Brain microvascular endothelial cell (primary cell): ENCODE data around the gene VPS37D.
"Not testable (repeated sequence)": the region's sequence is repeated elsewhere in the genome, so short reads cannot be mapped to it uniquely, and the experiment has no call there.

Experiments
- DNase-seq: peaks from one replicate; pipeline ENCODE4 v3.0.0-alpha.2; 2020
- H3K27ac ChIP-seq: fragments of 250-450 bp; sonication (Bioruptor Pico); 2 replicates; pipeline ENCODE4 v1.5.1; 2020; ENCODE audit warnings: mild to moderate bottlenecking, moderate library complexity
- H3K27me3 ChIP-seq: fragments of 250-450 bp; sonication (Bioruptor Pico); replicated peaks from 2 replicates; pipeline ENCODE4 v1.5.1; 2020; ENCODE audit warnings: mild to moderate bottlenecking
- H3K36me3 ChIP-seq: fragments of 250-450 bp; sonication (Bioruptor Pico); replicated peaks from 2 replicates; pipeline ENCODE4 v1.5.1; 2020; ENCODE audit warnings: mild to moderate bottlenecking
- H3K4me3 ChIP-seq: 2 replicates; pipeline ENCODE4 v1.5.1; 2011; ENCODE audit warnings: low read depth, mild to moderate bottlenecking, control low read depth, low read length, moderate library complexity
- CTCF ChIP-seq: IDR thresholded peaks from 2 replicates; pipeline ENCODE4 v1.5.1; 2011; ENCODE audit warnings: low read depth, mild to moderate bottlenecking, moderate library complexity, low read length, control low read depth, inconsistent platforms; ENCODE audit errors: missing control alignments
- in situ Hi-C: cut with HindIII; loops from 2 replicates; pipeline ENCODE4 v1.10.0; 2017; ENCODE audit warnings: low sequenced_read_pairs, low pct_ligation_motif_present

VPS37D gene

GRCh38 chr7:73659983-73660382, 7.6 kb upstream of the VPS37D start:
- no peak for DNase-seq
- in situ Hi-C loops, result no loop called here
- no peak overlapping the region for H3K27ac ChIP-seq
- no peaks in the 10 kb centered on the region for H3K36me3 ChIP-seq
- no peaks in the 10 kb centered on the region for H3K27me3 ChIP-seq
- no peak for TF ChIP-seq CTCF
- no peak overlapping the region for H3K4me3 ChIP-seq

- DNase-seq, H3K4me3 ChIP-seq, H3K27ac ChIP-seq, H3K36me3 ChIP-seq, in situ Hi-C loops, H3K27me3 ChIP-seq: not testable (repeated sequence)
Observed at GRCh38 chr7:73660594-73660993, 7.0 kb upstream of the VPS37D start.

GRCh38 chr7:73663033-73663432, 4.6 kb upstream of the VPS37D start:
- TF ChIP-seq CTCF, result no peak
- no peaks in the 10 kb centered on the region for H3K27me3 ChIP-seq
- H3K27ac ChIP-seq, result no peak overlapping the region
- H3K4me3 ChIP-seq, result no peak overlapping the region
- DNase-seq, result no peak
- in situ Hi-C loops, result no loop called here
- H3K36me3 ChIP-seq, result no peaks in the 10 kb centered on the region

GRCh38 chr7:73668103-73668885, 663 bp downstream of the VPS37D start:
- H3K4me3 ChIP-seq, result peak overlapping the region; percentile 64
- DNase-seq, result no peak
- in situ Hi-C loops, result no loop called here
- H3K27ac ChIP-seq, result no peak overlapping the region
- TF ChIP-seq CTCF, result no peak
- no peaks in the 10 kb centered on the region for H3K27me3 ChIP-seq
- no peaks in the 10 kb centered on the region for H3K36me3 ChIP-seq

- in situ Hi-C loops, result no loop called here
- no peak overlapping the region for H3K27ac ChIP-seq
- H3K4me3 ChIP-seq, result peak overlapping the region; percentile 64
- H3K36me3 ChIP-seq, result no peaks in the 10 kb centered on the region
- TF ChIP-seq CTCF, result no peak
- no peaks in the 10 kb centered on the region for H3K27me3 ChIP-seq
- DNase-seq, result no peak
Observed at GRCh38 chr7:73668886-73669230, 1.2 kb downstream of the VPS37D start.

- no peak for DNase-seq
- no peaks in the 10 kb centered on the region for H3K36me3 ChIP-seq
- no peak overlapping the region for H3K27ac ChIP-seq
- no peak overlapping the region for H3K4me3 ChIP-seq
- no peak for TF ChIP-seq CTCF
- in situ Hi-C loops, result no loop called here
- H3K27me3 ChIP-seq, result no peaks in the 10 kb centered on the region
Observed at GRCh38 chr7:73669288-73669701, 1.7 kb downstream of the VPS37D start.
